ENCODE measurements around the gene SHB.

The SHB gene

GRCh38 chr9:38032266-38033110 lies 36.5 kb downstream of the SHB start:
- TF ChIP-seq, protein P1, sequence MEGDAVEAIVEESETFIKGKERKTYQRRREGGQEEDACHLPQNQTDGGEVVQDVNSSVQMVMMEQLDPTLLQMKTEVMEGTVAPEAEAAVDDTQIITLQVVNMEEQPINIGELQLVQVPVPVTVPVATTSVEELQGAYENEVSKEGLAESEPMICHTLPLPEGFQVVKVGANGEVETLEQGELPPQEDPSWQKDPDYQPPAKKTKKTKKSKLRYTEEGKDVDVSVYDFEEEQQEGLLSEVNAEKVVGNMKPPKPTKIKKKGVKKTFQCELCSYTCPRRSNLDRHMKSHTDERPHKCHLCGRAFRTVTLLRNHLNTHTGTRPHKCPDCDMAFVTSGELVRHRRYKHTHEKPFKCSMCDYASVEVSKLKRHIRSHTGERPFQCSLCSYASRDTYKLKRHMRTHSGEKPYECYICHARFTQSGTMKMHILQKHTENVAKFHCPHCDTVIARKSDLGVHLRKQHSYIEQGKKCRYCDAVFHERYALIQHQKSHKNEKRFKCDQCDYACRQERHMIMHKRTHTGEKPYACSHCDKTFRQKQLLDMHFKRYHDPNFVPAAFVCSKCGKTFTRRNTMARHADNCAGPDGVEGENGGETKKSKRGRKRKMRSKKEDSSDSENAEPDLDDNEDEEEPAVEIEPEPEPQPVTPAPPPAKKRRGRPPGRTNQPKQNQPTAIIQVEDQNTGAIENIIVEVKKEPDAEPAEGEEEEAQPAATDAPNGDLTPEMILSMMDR (IDR thresholded peaks at IDR 0.05): no peak
- TF ChIP-seq ZFX (IDR thresholded peaks at IDR 0.05; ENCODE audit: borderline replicate concordance): no peak
- no peak overlapping the region for H3K27ac ChIP-seq

GRCh38 chr9:38031594-38031993 lies 37.4 kb downstream of the SHB start:
- TF ChIP-seq, protein P1 (IDR thresholded peaks at IDR 0.05): no peak
- TF ChIP-seq ZFX (IDR thresholded peaks at IDR 0.05; ENCODE audit: borderline replicate concordance): no peak
- H3K27ac ChIP-seq: no peak overlapping the region

DNA sequence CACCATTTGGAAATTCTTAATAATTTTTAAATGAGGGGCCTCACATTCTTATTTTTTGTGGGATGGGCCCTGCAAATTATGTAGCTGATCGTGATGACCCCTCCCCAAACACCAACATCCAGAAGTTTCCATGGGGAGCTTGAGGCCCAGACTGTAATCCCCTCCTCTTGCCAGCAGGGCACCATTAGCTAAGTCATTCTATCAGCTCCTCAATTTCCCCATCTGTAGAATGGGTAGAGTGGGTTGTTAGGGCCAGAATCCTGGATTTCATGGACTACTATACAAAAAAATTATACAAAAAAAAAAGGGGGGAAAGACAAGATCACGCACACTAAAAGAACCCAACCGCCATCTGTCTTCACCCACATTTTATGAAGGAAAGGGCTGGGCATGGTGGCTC lies 38.4 kb downstream of the SHB start:
- no peak overlapping the region for H3K27ac ChIP-seq
- TF ChIP-seq, protein P1 (IDR thresholded peaks at IDR 0.05): no peak
- TF ChIP-seq ZFX (IDR thresholded peaks at IDR 0.05; ENCODE audit: borderline replicate concordance): no peak

GRCh38 chr9:38029915-38030638 lies 39.0 kb downstream of the SHB start:
- H3K27ac ChIP-seq: no peak overlapping the region

DNA sequence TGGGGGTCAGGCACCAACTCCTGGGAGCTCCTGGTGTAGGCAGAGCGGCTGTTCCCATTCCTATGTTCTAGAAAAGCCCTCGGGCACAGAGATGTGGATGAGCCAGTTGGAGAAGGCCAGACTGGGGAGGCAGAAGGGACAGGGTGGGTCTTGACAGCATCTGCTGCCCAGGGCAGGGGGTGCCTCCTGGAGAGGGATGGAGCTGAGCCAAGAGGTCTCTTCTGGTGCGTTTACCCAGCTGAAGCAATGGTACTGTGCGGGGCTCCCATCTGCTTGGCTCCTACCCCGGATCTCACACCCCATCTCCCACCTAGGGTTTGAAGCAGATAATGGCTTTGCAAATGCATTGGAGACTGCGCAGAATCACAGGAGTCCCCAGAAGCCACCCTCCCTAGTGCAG lies 41.3 kb downstream of the SHB start:
- TF ChIP-seq, protein P1 (IDR thresholded peaks at IDR 0.05): no peak
- TF ChIP-seq ZFX (IDR thresholded peaks at IDR 0.05; ENCODE audit: borderline replicate concordance): no peak
- H3K27ac ChIP-seq: no peak overlapping the region

More at GRCh38 chr9:38029915-38030638, 39.0 kb downstream of the SHB start:
- TF ChIP-seq, protein P1 (IDR thresholded peaks at IDR 0.05): no peak
- no peak for TF ChIP-seq ZFX (IDR thresholded peaks at IDR 0.05; ENCODE audit: borderline replicate concordance)

GRCh38 chr9:38026840-38027527 lies 42.0 kb downstream of the SHB start:
- no peak for TF ChIP-seq ZFX (IDR thresholded peaks at IDR 0.05; ENCODE audit: borderline replicate concordance)
- H3K27ac ChIP-seq: no peak overlapping the region

GRCh38 chr9:38026021-38026809 lies 42.8 kb downstream of the SHB start:
- H3K27ac ChIP-seq: no peak overlapping the region
- no peak for TF ChIP-seq ZFX (IDR thresholded peaks at IDR 0.05; ENCODE audit: borderline replicate concordance)
- TF ChIP-seq, protein P1 (IDR thresholded peaks at IDR 0.05): no peak

All from 22Rv1 (cell line).